HG02938 (cell line): Measurements from ENCODE around the gene OLFML1.
A peak's percentile ranks its signal among the peaks of the same experiment; 100 is the strongest.

ENCODE experiments used
- ATAC-seq: cut with Tn5 transposase; IDR thresholded peaks from one replicate; pipeline ENCODE4 v1.9.1; 2021; ENCODE audit warnings: mild to moderate bottlenecking, moderate library complexity; ENCODE audit not compliant: unreplicated experiment

The OLFML1 gene

GRCh38 chr11:7485186-7486097 lies at the start of gene OLFML1:
Gene OLFML1 (plus strand): TSS chr11:7485506. CDS start chr11:7485876, 370 bp downstream.
- ATAC-seq: no peak

- no peak for ATAC-seq
Observed at GRCh38 chr11:7436146-7436545, 49.2 kb upstream of the OLFML1 start.

GRCh38 chr11:7436657-7437056 lies 48.6 kb upstream of the OLFML1 start:
- peak; percentile 75 for ATAC-seq

- no peak for ATAC-seq
Observed at GRCh38 chr11:7437696-7438095, 47.6 kb upstream of the OLFML1 start.

GRCh38 chr11:7439746-7440320 lies 45.5 kb upstream of the OLFML1 start:
- ATAC-seq: no peak

- ATAC-seq: peak; percentile 79
Observed at GRCh38 chr11:7442588-7443215, 42.6 kb upstream of the OLFML1 start.

GRCh38 chr11:7444091-7444981 lies 41.0 kb upstream of the OLFML1 start:
- ATAC-seq: no peak

- no peak for ATAC-seq
Observed at GRCh38 chr11:7445564-7445963, 39.7 kb upstream of the OLFML1 start.

- ATAC-seq: no peak
Observed at GRCh38 chr11:7448201-7448600, 37.1 kb upstream of the OLFML1 start.

GRCh38 chr11:7449211-7449840 lies 36.0 kb upstream of the OLFML1 start:
- no peak for ATAC-seq

- no peak for ATAC-seq
Observed at GRCh38 chr11:7449841-7450214, 35.5 kb upstream of the OLFML1 start.

GRCh38 chr11:7450836-7451235 lies 34.5 kb upstream of the OLFML1 start:
- ATAC-seq: no peak

- no peak for ATAC-seq
Observed at GRCh38 chr11:7451520-7451919, 33.8 kb upstream of the OLFML1 start.

- no peak for ATAC-seq
Observed at GRCh38 chr11:7451952-7452494, 33.3 kb upstream of the OLFML1 start.

- no peak for ATAC-seq
Observed at GRCh38 chr11:7454854-7455253, 30.5 kb upstream of the OLFML1 start.

- ATAC-seq: no peak
Observed at GRCh38 chr11:7457211-7457610, 28.1 kb upstream of the OLFML1 start.

GRCh38 chr11:7462706-7463105 lies 22.6 kb upstream of the OLFML1 start:
- no peak for ATAC-seq

- peak; percentile 63 for ATAC-seq
Observed at GRCh38 chr11:7467652-7468051, 17.7 kb upstream of the OLFML1 start.

- no peak for ATAC-seq
Observed at GRCh38 chr11:7469351-7469865, 15.9 kb upstream of the OLFML1 start.

GRCh38 chr11:7471071-7471470 lies 14.2 kb upstream of the OLFML1 start:
- ATAC-seq: no peak
